ENCODE results near the gene RAB35.

Gene RAB35

DNA sequence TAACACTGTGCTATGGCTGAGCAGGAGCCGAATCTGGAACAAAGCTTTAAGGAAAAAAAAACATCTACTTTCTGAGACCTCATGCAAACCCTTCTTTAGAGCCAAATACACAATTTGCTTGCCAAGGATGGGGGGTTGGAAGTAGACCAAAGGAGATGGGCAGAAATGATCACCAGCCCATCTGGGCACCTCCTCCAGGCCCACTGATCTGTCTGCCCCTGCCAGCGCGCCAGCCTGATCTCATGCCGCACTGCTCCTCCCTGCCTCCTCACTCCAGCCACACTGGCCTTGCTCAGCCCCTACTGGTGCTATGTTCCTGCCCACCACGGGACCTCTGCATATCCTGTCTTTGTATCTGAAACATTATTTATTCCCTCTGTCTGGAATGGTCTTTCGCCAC is 24.8 kb upstream of the RAB35 start:
- TF ChIP-seq, protein P1, sequence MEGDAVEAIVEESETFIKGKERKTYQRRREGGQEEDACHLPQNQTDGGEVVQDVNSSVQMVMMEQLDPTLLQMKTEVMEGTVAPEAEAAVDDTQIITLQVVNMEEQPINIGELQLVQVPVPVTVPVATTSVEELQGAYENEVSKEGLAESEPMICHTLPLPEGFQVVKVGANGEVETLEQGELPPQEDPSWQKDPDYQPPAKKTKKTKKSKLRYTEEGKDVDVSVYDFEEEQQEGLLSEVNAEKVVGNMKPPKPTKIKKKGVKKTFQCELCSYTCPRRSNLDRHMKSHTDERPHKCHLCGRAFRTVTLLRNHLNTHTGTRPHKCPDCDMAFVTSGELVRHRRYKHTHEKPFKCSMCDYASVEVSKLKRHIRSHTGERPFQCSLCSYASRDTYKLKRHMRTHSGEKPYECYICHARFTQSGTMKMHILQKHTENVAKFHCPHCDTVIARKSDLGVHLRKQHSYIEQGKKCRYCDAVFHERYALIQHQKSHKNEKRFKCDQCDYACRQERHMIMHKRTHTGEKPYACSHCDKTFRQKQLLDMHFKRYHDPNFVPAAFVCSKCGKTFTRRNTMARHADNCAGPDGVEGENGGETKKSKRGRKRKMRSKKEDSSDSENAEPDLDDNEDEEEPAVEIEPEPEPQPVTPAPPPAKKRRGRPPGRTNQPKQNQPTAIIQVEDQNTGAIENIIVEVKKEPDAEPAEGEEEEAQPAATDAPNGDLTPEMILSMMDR (IDR thresholded peaks at IDR 0.05) = no peak

DNA sequence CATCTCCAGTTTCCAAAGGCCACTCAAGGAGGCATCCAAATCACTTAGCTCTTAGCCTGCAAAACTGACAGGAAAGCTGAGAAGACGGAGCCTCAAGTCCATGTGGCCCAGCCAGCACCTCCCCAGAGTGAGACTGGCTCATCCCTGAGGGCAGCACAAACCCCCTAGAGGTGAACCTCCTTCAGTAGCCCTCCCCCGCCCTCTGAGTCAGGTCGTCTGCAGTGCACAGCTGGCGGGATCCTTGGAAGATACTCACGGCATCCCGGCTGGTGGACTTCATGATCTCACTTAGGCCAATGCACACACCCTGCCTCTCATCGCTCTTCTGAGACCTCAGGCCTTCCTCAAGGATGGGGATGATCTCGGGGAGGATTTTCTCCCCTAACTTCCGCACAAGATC is 24.1 kb upstream of the RAB35 start:
- TF ChIP-seq, protein P1 (IDR thresholded peaks at IDR 0.05) = no peak

DNA sequence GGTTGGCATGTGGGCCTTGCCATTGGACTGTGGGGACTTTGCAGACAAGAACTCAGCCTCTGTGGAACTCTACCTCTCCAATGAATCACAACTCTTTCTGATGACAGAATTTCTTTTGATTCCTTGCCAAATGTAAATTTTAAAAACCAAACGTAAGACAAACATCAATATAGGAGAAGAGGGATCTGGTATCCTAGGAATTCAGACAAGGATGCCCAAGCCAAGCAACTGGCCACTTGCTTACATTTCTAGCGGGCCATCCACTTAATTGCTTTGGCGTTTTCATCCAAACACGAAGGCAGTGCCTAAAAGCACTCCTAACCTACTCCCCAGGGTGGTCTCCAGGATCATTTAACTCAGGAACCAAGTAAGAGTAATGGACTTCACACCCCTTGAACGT is 23.4 kb upstream of the RAB35 start:
- TF ChIP-seq, protein P1 (IDR thresholded peaks at IDR 0.05) = no peak

DNA sequence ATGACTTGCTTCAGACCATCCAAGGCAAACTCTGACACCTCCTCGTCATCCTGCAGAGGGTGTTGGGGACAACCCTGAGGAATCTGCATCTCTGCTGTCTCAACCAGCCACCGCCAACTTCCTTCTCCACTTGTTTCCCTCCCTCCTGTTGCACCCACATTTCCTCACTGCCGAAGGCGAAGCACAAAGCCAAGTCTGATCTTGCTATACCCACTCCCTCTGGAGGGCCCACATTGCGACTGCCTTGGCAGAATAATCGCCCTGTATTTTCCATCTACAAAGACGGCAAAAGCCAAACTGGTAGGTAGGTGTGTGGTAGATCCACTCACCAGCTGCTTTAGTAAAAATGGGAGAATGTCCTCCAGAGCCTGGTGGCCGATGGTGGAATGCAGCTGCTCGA is 21.8 kb upstream of the RAB35 start:
- TF ChIP-seq, protein P1 (IDR thresholded peaks at IDR 0.05) = no peak

DNA sequence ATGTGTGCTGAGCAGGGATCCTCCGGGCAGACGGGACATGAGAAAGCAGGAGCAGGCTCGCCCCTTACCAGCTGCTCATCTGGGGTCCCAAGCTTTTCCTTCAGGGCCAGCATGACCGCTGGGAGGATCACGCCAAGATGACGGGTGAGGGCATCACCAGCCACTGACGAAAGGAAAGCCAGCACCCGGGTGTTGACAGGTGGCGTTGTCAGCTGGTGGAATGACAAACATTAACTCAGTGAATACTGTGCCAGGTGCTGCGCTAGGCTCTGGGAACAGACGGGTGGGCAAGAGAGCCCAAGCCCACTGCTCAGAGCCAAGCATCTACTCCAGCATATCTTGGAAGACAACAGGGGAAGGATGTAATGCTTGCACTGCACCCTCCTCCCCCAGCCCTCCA is 21.3 kb upstream of the RAB35 start:
- TF ChIP-seq, protein P1 (IDR thresholded peaks at IDR 0.05) = no peak

DNA sequence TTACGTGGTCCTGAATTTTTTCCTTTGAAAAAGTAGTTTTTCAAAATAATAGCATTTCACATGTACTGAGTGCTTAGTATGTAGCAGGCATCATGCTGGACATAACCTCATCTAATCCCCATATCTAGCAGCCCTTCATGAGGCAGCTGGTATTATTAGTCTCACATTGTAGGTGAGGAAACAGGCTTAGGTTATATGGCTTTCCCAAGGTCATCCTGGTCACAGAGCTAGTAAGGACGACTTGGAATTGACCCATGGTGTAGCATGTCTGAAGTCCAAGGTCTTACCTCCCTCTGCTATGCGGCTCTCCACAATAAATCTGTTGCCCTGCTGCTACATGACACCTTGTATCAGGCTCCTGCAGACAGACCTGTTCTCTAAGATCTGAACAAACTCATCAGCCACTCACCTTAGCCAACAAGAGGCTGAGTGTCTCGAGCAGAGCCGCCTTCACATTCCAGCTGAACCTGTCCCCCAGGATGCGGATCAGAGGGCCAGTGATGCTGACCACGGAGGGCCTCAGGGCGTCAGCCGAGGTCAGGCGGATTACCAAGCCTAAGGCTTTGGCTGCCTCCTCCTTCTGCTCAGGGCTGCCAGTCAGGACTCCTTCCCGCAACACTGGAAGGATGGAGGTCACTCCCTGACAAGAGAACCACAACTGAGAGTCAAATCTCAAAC is 19.7 kb upstream of the RAB35 start:
- TF ChIP-seq, protein P1 (IDR thresholded peaks at IDR 0.05) = no peak

DNA sequence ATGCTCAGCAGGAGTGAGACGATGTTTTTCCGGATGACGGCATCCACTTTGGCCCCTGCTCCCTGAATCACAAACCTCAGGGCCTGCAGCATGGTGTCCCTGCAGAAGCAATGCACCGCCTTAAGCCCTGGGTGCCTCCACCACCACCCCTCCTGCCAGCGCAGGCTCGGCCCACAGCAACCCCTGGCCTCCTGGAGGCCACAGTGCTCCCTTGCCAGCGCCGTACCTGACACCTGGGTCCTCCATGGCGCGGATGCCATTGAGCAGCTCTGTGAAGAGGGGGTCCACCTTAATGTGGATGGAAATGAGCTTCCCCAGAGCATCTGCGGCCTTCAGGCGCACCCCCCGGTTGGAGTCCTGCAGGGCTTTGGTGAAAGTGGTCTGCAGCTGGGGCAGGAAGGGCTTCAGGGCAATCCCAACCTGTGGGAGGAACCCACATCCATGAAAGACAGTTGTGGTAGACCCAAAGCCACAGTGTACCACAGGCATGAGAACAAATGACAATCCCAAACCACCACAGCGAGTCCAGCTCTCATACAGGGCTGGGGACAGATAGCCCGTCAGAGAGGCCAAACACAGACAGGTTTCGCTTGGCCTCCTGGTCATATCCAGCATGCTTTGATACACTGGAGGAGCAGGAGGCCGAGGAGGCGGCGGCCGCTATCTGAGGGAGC is 17.9 kb upstream of the RAB35 start:
- TF ChIP-seq, protein P1 (IDR thresholded peaks at IDR 0.05) = no peak

All from LNCAP (cell line).